Fibroblast of lung (primary cell): ENCODE results near the gene BSND.

Experiments
- CTCF ChIP-seq, 2 donors: IDR thresholded peaks in 1 of 2; conservative IDR thresholded peaks in 1 of 2; 1 replicate in 1 of 2; 2 replicates in 1 of 2; pipeline ENCODE4 v1.5.1; 2011 to 2012; ENCODE audit warnings: low read length in 2 of 2, control low read depth in 1 of 2, inconsistent platforms in 1 of 2, low read depth in 1 of 2, mild to moderate bottlenecking in 1 of 2
- EZH2 ChIP-seq: IDR thresholded peaks from 2 replicates; pipeline ENCODE4 v1.5.1; 2012; ENCODE audit warnings: low read length, control low read depth, mild to moderate bottlenecking; ENCODE audit errors: missing control alignments

GRCh38 chr1:55015123-55015522 lies 16.4 kb downstream of the BSND start:
- TF ChIP-seq CTCF (conservative IDR thresholded peaks at IDR 0.05 in 1 of 2, IDR thresholded peaks at IDR 0.05 in 1 of 2; ENCODE audit: low read depth in 1 of 2, low read length in 2 of 2) (no peak), EZH2 (no peak)
